ENCODE measurements around the gene ANXA5. TPM values are rescaled to one million over a fixed set of nuclear protein-coding genes. Genes with fewer than 3 reads are reported as not detected.

ANXA5 gene
- total and polyA plus RNA-seq, 3 donors from 2014 or later = 193 to 264 (median 250) TPM

- Histone ChIP-seq H3K4me3 (no peak overlapping the region), H3K27me3 (no peaks in the 10 kb centered on the region), H3K36me3 (ENCODE audit: low read depth, missing control alignments) (no peaks in the 10 kb centered on the region), H3K4me1 (no peaks in the 10 kb centered on the region), H3K27ac (no peak overlapping the region), H3K9me3 (no peaks in the 10 kb centered on the region)
- TF ChIP-seq, protein P1, sequence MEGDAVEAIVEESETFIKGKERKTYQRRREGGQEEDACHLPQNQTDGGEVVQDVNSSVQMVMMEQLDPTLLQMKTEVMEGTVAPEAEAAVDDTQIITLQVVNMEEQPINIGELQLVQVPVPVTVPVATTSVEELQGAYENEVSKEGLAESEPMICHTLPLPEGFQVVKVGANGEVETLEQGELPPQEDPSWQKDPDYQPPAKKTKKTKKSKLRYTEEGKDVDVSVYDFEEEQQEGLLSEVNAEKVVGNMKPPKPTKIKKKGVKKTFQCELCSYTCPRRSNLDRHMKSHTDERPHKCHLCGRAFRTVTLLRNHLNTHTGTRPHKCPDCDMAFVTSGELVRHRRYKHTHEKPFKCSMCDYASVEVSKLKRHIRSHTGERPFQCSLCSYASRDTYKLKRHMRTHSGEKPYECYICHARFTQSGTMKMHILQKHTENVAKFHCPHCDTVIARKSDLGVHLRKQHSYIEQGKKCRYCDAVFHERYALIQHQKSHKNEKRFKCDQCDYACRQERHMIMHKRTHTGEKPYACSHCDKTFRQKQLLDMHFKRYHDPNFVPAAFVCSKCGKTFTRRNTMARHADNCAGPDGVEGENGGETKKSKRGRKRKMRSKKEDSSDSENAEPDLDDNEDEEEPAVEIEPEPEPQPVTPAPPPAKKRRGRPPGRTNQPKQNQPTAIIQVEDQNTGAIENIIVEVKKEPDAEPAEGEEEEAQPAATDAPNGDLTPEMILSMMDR (IDR thresholded peaks at IDR 0.05) = no peak
- TF ChIP-seq POLR2A (IDR thresholded peaks at IDR 0.05) = no peak
- DNase-seq = no peak
- 73 to 74% methylated on average over 4 of the region's 4 CpGs for WGBS, 2 donors
- intact Hi-C loops (cut with DNase I; ENCODE audit: low total_unique reads) = no loop called here
Measured at GRCh38 chr4:121633653-121634052, 63.1 kb downstream of the ANXA5 start.

GRCh38 chr4:121632636-121633035 is 64.1 kb downstream of the ANXA5 start:
- WGBS, 2 donors = 66 to 71% methylated on average over 9 of the region's 9 CpGs
- TF ChIP-seq, protein P1 (IDR thresholded peaks at IDR 0.05) = no peak
- TF ChIP-seq POLR2A (IDR thresholded peaks at IDR 0.05) = no peak
- Histone ChIP-seq H3K27me3 (no peaks in the 10 kb centered on the region), H3K36me3 (ENCODE audit: low read depth, missing control alignments) (no peaks in the 10 kb centered on the region), H3K9me3 (no peaks in the 10 kb centered on the region), H3K4me3 (no peak overlapping the region), H3K27ac (no peak overlapping the region), H3K4me1 (no peaks in the 10 kb centered on the region)
- intact Hi-C loops (cut with DNase I; ENCODE audit: low total_unique reads) = no loop called here
- DNase-seq = no peak

Other genes starting within 250 kb of the ANXA5 start
- under 1 TPM; 0.25 to 0.87 TPM for gene SMIM43, start 68.2 kb upstream of the ANXA5 start, total RNA-seq
- gene SMIM43, start 68.2 kb upstream of the ANXA5 start, polyA plus RNA-seq (ENCODE audit: insufficient read depth, low read depth, low replicate concordance) = 0.30 TPM
- 10 to 100 TPM; 52.2 to 55.7 TPM for gene EXOSC9, start 104.3 kb upstream of the ANXA5 start, total RNA-seq
- gene EXOSC9, start 104.3 kb upstream of the ANXA5 start, polyA plus RNA-seq (ENCODE audit: insufficient read depth, low read depth, low replicate concordance) = 74.6 TPM
- gene CCNA2, start 126.9 kb upstream of the ANXA5 start, total RNA-seq = 1 to 10 TPM; 6.3 to 8.0 TPM
- gene CCNA2, start 126.9 kb upstream of the ANXA5 start, polyA plus RNA-seq (ENCODE audit: insufficient read depth, low read depth, low replicate concordance) = 10.2 TPM
- 10 to 100 TPM; 18.3 to 23.4 TPM for gene BBS7, start 173.5 kb upstream of the ANXA5 start, total RNA-seq
- 16.7 TPM for gene BBS7, start 173.5 kb upstream of the ANXA5 start, polyA plus RNA-seq (ENCODE audit: insufficient read depth, low read depth, low replicate concordance)